ENCODE results near the gene ARF3.

DNA sequence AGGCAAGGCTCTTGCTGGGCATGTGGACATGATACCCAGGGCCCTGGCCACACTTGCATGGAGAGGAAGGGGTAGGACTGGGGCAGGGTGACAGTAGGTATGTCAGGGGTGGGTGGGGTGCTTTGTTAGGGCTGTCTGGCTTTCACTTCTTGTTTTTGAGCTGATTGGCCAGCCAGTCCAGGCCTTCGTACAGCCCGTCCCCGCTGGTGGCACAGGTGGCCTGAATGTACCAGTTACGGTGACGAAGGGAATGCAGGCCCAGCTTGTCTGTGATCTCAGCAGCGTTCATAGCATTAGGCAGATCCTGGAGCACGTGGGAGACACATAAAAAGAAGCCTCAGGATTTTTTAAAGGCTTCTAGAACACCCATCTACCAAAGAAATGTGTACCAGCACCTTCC, 18.5 kb downstream of the ARF3 start:
- TF ChIP-seq ZNF274 (IDR thresholded peaks at IDR 0.05; ENCODE audit: low read depth, low read length) (no peak), SUZ12 (IDR thresholded peaks at IDR 0.05; ENCODE audit: extremely low read depth, insufficient read depth, insufficient read length) (no peak)

Data from NT2/D1 (cell line).